Measurements from ENCODE around the gene PEX10. TPM values are rescaled to one million over a fixed set of nuclear protein-coding genes. Genes with fewer than 3 reads are reported as not detected.

The PEX10 gene
- total and polyA plus RNA-seq, 2 of the 8 experiments (the other 6 are each of a cell fraction or from before 2014, with no cell fraction given), result 24.3 to 26.9 TPM

- Histone ChIP-seq H3K4me2 (ENCODE audit: insufficient read depth in 1 of 2, low read depth in 2 of 2, low read length in 2 of 2) (no peak overlapping the region), H2AFZ (ENCODE audit: low read length) (no peak overlapping the region)
- no peak for TF ChIP-seq NRF1 (IDR thresholded peaks at IDR 0.05; ENCODE audit: low read depth, low read length)
- TF ChIP-seq SIX5 (IDR thresholded peaks at IDR 0.05; ENCODE audit: low read depth, low read length), result no peak
- TF ChIP-seq EGR1 (IDR thresholded peaks at IDR 0.05; ENCODE audit: borderline replicate concordance, low read depth, low read length), result no peak
- TF ChIP-seq TAF7 (optimal IDR thresholded peaks at IDR 0.05; ENCODE audit: borderline replicate concordance, low read depth, low read length), result no peak
- no peak for TF ChIP-seq USF2 (IDR thresholded peaks at IDR 0.05; ENCODE audit: low read length)
- TF ChIP-seq ASH2L (IDR thresholded peaks at IDR 0.05; ENCODE audit: low read length), result no peak
- no peak for TF ChIP-seq MAFK (IDR thresholded peaks at IDR 0.05; ENCODE audit: low read depth, low read length)
- TF ChIP-seq CHD1 (IDR thresholded peaks at IDR 0.05; ENCODE audit: low read depth, low read length), result no peak
- TF ChIP-seq RXRA (IDR thresholded peaks at IDR 0.05; ENCODE audit: insufficient read depth, low read depth, low read length), result no peak
- no peak for TF ChIP-seq GTF2F1 (IDR thresholded peaks at IDR 0.05; ENCODE audit: borderline replicate concordance, low read depth, low read length)
- no peak for TF ChIP-seq MAX (IDR thresholded peaks at IDR 0.05)
- no peak for TF ChIP-seq RBBP5 (IDR thresholded peaks at IDR 0.05; ENCODE audit: borderline replicate concordance, low read depth, low read length)
- no peak for TF ChIP-seq TCF12 (IDR thresholded peaks at IDR 0.05; ENCODE audit: low read depth, low read length)
- TF ChIP-seq ATF3 (IDR thresholded peaks at IDR 0.05; ENCODE audit: insufficient read depth, low read depth, low read length), result no peak
Measured at GRCh38 chr1:2436876-2437275, 24.5 kb upstream of the PEX10 start.

More at GRCh38 chr1:2436876-2437275, 24.5 kb upstream of the PEX10 start:
- H3K9ac ChIP-seq (replicated peaks in 1 of 4; ENCODE audit: extremely low read depth in 1 of 4, low read depth in 3 of 4, low read length in 3 of 4), result no peak overlapping the region
- no peaks in the 10 kb centered on the region for H4K20me1 ChIP-seq (replicated peaks in 1 of 2; ENCODE audit: control insufficient read depth in 1 of 2, insufficient read depth in 2 of 2, low read length in 2 of 2)
- H2BK15ac ChIP-seq (ENCODE audit: low read length), result no peak overlapping the region
- H2AK5ac ChIP-seq (ENCODE audit: low read depth, low read length), result no peak overlapping the region
- H3K27me3 ChIP-seq (replicated peaks in 1 of 4; ENCODE audit: control insufficient read depth in 3 of 4, extremely low read depth in 1 of 4, insufficient read depth in 3 of 4, low read length in 3 of 4), result peaks cover 0 to 4% (median 2%) of the 10 kb centered on the region in 4 experiments; a peak in 5 of 7 replicates
- no peak overlapping the region for H4K5ac ChIP-seq (ENCODE audit: insufficient read length, low read depth, low read length)
- H3K4ac ChIP-seq (replicated peaks; ENCODE audit: insufficient read length, low read depth, low read length), result no peak overlapping the region
- FAIRE-seq (no peak), DNase-seq (ENCODE audit: low read depth in 1 of 2, low spot score in 2 of 2) (no peak)
- no peak overlapping the region for H2BK120ac ChIP-seq (replicated peaks; ENCODE audit: low read depth, low read length)
- ChIA-PET CTCF (ENCODE audit: partially characterized antibody) (no interaction called here), POLR2A (ENCODE audit: partially characterized antibody) (no interaction called here)
- H2BK5ac ChIP-seq (ENCODE audit: low read depth, low read length), result no peak overlapping the region
- H3K4me1 ChIP-seq (replicated peaks in 1 of 4; ENCODE audit: control insufficient read depth in 3 of 4, insufficient read depth in 4 of 4, low read length in 3 of 4), result no peaks in the 10 kb centered on the region
- no peak overlapping the region for H3K23ac ChIP-seq (ENCODE audit: insufficient read length)
- H3K4me3 ChIP-seq (ENCODE audit: extremely low read depth in 1 of 4, insufficient read depth in 2 of 4, low read depth in 3 of 4, low read length in 4 of 4), result no peak overlapping the region
- H4K8ac ChIP-seq (ENCODE audit: extremely low read depth, insufficient read depth, low read length), result no peak overlapping the region
- H4K91ac ChIP-seq (replicated peaks; ENCODE audit: insufficient read length, low read length), result no peak overlapping the region
- no peaks in the 10 kb centered on the region for H3K9me3 ChIP-seq (ENCODE audit: insufficient read depth in 2 of 2, low read depth in 1 of 2, low read length in 1 of 2)
- H3K14ac ChIP-seq (ENCODE audit: insufficient read length), result no peak overlapping the region
- H3K79me2 ChIP-seq (ENCODE audit: control insufficient read depth in 1 of 2, insufficient read depth in 2 of 2, low read length in 2 of 2), result no peaks in the 10 kb centered on the region
- no peak overlapping the region for H3K27ac ChIP-seq (ENCODE audit: low read depth, low read length)
- 79% methylated on average over 7 of the region's 7 CpGs; no CpG with 5 or more reads in 1 of the 2 experiments for WGBS, 2 experiments (ENCODE audit: extremely low coverage in 1 of 2, insufficient coverage in 1 of 2, insufficient read length in 1 of 2, insufficient replicate concordance in 2 of 2, low coverage in 1 of 2, low lambda C conversion rate in 2 of 2, missing lambda C conversion rate in 1 of 2)
- H3K18ac ChIP-seq (ENCODE audit: extremely low read depth, low read length), result no peak overlapping the region
- no peak overlapping the region for H2BK20ac ChIP-seq (ENCODE audit: low read length)
- no peaks in the 10 kb centered on the region for H3K79me1 ChIP-seq (ENCODE audit: low read depth, low read length)
- H3K36me3 ChIP-seq (ENCODE audit: control insufficient read depth in 2 of 4, insufficient read depth in 4 of 4, low read length in 3 of 4), result no peaks in the 10 kb centered on the region
- no peaks in the 10 kb centered on the region for H3K23me2 ChIP-seq (ENCODE audit: low read depth, low read length)
- H2BK12ac ChIP-seq (ENCODE audit: low read depth, low read length), result no peak overlapping the region
- H3K56ac ChIP-seq (replicated peaks; ENCODE audit: insufficient read length, low read depth, low read length), result no peak overlapping the region

Data from H1 (cell line).